GM10248 (cell line): ENCODE results near the gene ATF7.

Experiments
- CTCF ChIA-PET: fragments of 300-600 bp; sonication (Branson Sonifier 250); formaldehyde crosslinking; extraction: SDS; loops from one replicate; lab custom pipeline; 2021; ENCODE audit warnings: antibody characterized with exemption; lab: Yijun Ruan, JAX
- POLR2A ChIA-PET: fragments of 350-650 bp; sonication (Branson Sonifier 250); formaldehyde crosslinking; extraction: SDS; loops from one replicate; lab custom pipeline; 2020; ENCODE audit warnings: antibody characterized with exemption; lab: Yijun Ruan, JAX
- DNase-seq: peaks from one replicate; pipeline ENCODE4 v3.0.0; 2012; ENCODE audit errors: extremely low spot score
- CTCF ChIP-seq: IDR thresholded peaks from 2 replicates; pipeline ENCODE4 v1.5.1; 2012; ENCODE audit warnings: mild to moderate bottlenecking, low read depth; ENCODE audit errors: extremely low read depth, missing control alignments, control extremely low read depth

ATF7 gene

GRCh38 chr12:53467880-53468279 lies 158.3 kb downstream of the ATF7 start:
- ChIA-PET CTCF (interaction anchor here (0.9 to 1.6 kb wide), 4 partner anchors 9 to 115 kb away, joined by 3 to 4 read pairs (median 3); no protein-coding TSS in a partner anchor), POLR2A (interaction anchor here (1.5 to 2.0 kb wide), 3 partner anchors 9 to 33 kb away, joined by 4 to 8 read pairs (median 8); partner anchors contain the start of gene TARBP2)
- TF ChIP-seq CTCF: no peak
- DNase-seq: no peak

GRCh38 chr12:53467082-53467481 lies 159.1 kb downstream of the ATF7 start:
- ChIA-PET CTCF (interaction anchor here (0.9 to 1.6 kb wide), 2 partner anchors 14 to 115 kb away, joined by 3 read pairs; no protein-coding TSS in a partner anchor), POLR2A (interaction anchor here (2.0 kb wide), 1 partner anchor 9 kb away, joined by 8 read pairs; no protein-coding TSS in a partner anchor)
- no peak for DNase-seq
- TF ChIP-seq CTCF: no peak

DNA sequence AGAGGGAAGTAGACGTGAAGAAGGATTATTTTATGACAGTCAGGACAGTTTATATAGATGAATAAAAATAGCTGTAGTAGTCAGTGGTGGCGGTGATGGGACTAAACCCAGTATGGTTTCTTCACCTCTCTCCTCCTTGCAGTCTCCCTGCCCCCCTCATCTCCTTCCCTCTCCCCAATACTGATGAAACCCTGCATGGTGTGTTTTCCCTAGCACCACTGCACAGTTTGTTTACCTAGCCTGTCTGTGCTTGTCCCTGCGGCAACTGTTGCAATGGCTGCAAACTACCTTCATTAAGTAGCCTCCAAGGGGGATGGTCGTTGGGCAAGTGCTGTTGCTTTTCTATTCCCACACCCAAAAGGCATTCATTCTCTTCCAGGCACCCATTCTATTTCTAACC lies 159.5 kb downstream of the ATF7 start:
- no peak for DNase-seq
- POLR2A ChIA-PET: interaction anchor here (2.0 kb wide), 1 partner anchor 10 kb away, joined by 8 read pairs; no protein-coding TSS in a partner anchor
- CTCF ChIA-PET: interaction anchor here (3.4 kb wide), 1 partner anchor 9 kb away, joined by 22 read pairs; no protein-coding TSS in a partner anchor
- no peak for TF ChIP-seq CTCF

DNA sequence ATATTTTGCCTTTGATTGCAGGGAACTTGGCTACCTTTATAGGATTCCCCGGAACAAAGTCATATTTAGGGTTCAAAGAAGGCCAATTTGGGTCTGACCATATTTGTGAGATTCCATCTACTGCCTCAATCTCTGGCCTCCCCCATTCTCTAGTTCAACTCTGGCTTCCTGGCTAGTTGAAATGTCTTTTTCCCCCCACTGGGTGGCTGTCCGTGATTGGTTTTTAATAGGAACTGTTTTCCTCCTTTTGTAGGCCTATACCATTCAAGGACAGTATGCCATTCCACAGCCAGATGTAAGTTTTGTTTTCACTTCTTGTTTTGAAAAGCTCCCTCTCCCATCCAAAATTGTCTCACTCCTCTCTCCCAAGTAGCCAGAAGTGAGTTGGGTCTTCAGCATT lies 160.5 kb downstream of the ATF7 start:
- no peak for TF ChIP-seq CTCF

GRCh38 chr12:53464685-53465418 lies 161.3 kb downstream of the ATF7 start:
- ChIA-PET CTCF (interaction anchor here (0.7 to 3.4 kb wide), 6 partner anchors 10 to 44 kb away, joined by 3 to 22 read pairs (median 3); no protein-coding TSS in a partner anchor), POLR2A (interaction anchor here (0.6 to 1.2 kb wide), 5 partner anchors 9 to 251 kb away, joined by 3 to 4 read pairs (median 3); no protein-coding TSS in a partner anchor)
- no peak for TF ChIP-seq CTCF
- no peak for DNase-seq

More for the DNA sequence above, 160.5 kb downstream of the ATF7 start:
- POLR2A ChIA-PET: no interaction called here
- DNase-seq: no peak
- CTCF ChIA-PET: interaction anchor here (3.4 kb wide), 1 partner anchor 10 kb away, joined by 22 read pairs; no protein-coding TSS in a partner anchor

DNA sequence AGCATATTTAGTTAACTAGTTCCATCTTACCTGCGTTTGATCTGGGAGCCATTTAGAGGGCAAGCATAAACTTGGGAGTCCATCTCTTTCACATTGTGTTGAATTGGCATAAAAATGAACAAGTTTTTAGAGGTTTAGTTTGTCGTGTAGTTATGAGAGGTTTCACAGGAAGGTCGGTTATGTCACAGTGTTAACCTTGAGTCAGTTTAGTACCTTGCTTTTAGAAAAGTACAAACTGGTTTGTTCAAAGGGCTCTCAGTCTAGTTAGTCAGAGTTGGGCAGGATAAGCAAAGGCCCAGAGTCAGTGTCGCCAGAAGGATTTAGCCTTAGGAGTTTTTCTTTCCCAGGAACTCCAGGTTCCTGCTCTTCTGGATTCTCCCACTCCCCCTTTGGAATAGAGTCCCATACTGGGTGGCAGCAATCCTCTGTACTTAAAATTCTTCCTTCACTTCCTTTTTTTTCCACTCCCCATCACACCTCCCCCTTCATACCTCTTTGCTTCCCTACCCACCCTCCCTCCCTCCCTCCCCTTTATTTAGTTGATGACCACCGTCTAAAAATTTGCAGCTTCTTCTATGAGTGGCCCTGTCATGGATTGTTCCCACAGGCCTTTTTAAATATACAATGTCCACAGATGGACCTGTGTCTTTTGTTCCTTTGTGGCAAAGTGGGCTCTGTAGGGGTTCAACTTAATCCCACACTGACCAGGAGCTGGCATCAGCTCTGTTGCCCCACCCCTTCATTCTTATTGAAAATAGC lies 162.2 kb downstream of the ATF7 start:
- ChIA-PET CTCF (interaction anchor here (0.7 to 3.4 kb wide), 6 partner anchors 9 to 45 kb away, joined by 3 to 22 read pairs (median 3); no protein-coding TSS in a partner anchor), POLR2A (interaction anchor here (0.6 to 1.2 kb wide), 5 partner anchors 8 to 250 kb away, joined by 3 to 4 read pairs (median 3); no protein-coding TSS in a partner anchor)
- TF ChIP-seq CTCF: no peak
- no peak for DNase-seq
